Measurements from ENCODE around the gene PRKD1. TPM values are rescaled to one million over a fixed set of nuclear protein-coding genes. Genes with fewer than 3 reads are reported as not detected.
A peak's percentile ranks its signal among the peaks of the same experiment; 100 is the strongest.

Gene PRKD1
- polyA plus RNA-seq, 5 donors, result 19.9 to 28.3 (median 22.8) TPM

DNA sequence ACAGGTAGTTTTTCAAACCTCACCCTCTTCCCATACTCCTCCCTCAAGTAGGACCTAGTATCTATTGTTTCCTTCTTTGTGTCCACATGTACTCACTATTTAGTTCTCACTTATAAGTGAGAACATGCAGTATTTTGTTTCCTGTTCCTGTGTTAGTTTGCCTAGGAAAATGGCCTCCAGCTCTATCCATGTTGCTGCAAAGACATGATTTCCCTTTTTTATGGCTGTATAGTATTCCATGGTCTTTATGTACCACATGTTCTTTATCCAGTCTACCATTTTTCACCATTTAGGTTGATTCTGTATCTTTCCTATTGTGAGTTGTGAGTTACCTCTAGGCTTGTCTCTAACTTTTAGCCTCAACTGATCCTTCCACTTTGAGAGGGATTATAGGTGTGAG, 310.7 kb downstream of the PRKD1 start:
- no peak for DNase-seq

DNA sequence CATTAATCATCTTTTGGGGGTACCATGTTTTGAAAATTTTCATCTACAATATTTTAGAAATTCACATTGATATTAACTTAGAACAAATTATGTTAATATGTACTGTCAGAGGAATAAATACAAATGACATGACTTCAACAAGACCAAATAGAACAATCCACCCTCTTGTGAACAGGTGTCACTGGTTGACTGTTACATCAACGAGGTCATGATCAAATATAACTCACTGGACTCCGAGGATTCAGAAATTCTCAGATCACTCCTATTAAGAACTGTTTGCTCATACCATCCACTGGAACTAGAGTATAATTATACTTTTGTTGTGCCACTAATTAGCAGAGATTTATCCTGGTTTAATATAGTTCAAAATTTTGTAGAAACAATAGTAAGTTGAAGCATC, 318.8 kb downstream of the PRKD1 start:
- no peak for DNase-seq

DNA sequence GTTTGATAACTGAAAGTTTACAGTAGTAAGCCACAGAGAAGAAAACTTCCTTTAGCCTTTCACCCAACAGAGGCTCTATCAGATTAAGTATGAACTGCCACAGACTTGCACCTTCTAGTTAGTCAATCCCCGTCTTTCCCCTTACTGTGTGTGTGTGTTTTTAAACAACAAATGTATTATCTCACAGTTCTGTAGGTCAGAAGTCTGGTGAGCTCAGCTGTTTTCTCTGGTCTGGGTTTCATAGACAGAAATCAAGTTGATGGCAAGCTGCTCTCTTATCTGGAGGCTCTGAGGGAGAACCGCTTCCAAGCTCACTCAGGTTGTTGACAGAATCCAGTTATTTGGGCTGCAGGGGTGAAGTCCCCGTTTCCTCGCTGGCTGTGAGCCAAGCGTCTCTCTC, 320.5 kb downstream of the PRKD1 start:
- no peak for DNase-seq

DNA sequence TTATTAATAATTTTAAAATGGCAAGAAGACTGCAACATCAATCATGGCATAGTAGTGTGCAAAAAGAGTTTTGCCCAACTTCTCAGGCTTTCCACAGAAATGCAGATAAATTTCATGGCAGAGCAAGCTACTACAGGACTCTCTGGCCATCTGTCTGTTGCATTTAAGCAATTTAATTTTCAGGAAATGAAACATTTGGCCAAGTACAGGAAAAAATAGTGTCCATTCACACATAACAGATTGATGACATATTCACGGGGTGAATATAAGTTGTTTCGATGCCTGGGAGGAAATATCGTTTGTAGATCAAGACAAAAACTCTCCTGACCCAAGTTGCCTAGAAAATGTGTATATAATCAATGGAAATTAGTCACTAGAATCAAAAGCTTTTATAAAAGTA, 324.0 kb downstream of the PRKD1 start:
- DNase-seq, result no peak

DNA sequence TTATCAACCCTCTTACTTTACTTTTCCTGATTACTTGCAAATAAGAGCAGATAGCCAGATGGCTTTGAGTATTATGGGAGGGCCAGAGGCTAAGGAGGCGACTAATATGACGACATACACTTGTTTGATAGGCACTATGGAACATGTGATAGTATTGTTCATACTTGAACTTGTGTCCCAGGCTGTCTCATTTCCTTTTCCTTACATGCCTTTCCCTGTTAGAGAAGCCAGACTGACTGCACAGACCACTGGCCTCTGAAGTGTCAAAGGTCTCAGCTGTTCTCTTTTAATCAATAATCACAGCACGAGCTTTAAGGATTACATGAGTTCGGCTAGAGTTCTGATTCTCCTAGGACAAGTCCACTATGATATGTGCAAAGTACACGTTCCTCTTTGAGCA, 326.0 kb downstream of the PRKD1 start:
- DNase-seq, result no peak

DNA sequence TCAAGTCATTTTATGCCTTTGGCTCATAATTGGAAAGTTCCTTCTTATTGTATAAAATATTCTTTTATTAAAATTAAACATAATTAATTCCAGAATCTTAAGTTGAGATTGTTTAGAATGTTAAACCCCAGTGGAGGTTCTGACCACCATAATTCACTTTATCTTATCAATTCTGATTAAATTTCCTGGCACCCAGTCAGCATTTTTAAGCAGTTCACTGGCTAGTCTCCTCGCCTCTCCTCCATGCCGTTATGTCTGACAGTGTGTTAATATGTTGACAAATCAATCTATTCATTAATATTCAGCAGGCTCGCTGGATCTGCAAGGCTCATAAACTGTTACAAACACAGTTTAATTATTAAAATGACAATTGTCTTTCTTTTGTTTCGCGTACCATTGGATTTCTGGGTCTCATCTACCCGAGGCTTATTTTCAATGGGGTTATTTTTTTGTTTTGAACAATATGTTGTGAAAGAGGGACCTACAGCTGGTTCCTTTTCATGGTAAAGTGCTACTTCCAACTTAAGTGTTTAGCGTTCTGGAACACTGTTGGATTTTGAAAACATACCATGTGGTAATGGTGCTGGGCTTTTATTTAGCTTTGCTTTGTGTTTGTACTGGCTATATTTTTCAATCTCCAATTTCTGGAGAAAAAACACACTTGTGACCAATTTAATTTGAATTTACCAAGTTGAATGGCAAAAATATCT, 339.7 kb downstream of the PRKD1 start:
- DNase-seq, result peak; percentile 28

DNA sequence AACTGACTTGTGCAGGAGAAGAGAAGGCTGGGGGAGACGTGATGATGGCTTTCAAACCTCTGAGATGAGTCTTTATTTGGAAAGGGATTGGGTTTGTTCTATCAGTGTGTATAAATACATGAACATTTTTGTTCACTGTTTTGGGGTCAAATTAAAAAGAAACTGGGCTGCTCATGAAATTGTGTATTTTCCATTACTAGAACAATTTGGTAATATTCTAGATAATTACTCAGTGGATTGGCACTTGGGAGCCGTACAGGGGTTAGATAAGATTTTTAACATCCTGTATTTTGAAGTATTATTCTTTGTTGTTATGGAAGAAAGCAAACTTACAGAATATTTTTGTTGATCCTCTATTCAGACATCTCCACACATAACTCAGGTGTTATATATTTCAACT, 340.6 kb downstream of the PRKD1 start:
- no peak for DNase-seq

DNA sequence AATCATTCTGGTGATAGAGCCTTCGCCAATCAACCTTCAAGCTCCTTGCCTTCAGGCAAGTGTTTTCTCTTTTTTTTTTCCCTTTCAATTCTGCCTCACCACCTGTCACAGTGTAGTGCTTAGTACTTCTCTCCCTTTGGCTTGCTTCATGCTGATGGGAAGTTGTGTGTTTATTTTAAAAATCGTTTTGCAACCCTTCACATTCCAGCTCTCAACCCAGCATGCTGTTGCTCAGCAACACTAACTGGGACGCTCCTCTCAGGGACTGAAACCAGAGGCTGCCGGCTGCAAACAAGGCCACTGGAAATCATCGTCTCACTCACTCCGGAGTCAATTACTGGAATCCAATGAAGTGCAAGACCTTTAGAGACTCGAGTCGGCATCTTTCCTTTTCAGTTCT, 342.7 kb downstream of the PRKD1 start:
- DNase-seq, result peak; percentile 78 to 84

DNA sequence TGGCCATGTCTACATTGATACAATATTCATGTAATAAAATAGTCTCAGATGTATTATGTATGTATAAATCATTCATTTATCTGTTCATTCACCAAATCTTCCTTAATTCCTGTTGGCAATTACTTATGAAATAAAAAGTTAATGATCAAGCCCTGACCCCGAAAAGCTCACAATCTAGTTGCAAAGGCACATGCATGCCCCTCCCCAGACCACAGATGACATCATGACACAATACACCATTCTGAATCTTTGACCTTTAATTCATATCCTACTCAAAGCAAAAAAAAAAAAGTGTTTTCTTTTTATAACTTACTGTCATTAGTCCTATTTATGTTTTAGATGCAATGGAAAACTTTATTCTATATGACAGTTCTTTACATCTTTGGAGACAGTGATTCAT, 346.9 kb downstream of the PRKD1 start:
- DNase-seq, result no peak

DNA sequence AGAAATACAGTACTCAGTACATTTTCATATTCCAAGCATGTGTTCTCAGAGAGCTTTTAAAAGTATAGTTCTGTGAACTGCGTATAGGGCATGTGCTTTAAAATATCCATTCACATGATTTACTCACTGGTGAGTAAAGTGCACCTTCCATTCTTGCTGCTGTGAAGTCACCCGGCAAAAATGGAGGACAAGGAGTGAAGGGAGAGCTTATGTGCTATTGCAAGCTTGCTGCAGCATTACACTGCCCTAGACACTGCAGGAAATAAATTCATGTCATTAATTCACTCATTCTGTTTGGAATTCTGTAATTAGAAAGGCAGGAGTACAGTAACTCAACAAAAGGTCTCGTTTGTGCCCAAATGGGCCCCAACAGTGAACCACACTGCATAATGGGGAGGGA, 347.8 kb downstream of the PRKD1 start:
- no peak for DNase-seq

DNA sequence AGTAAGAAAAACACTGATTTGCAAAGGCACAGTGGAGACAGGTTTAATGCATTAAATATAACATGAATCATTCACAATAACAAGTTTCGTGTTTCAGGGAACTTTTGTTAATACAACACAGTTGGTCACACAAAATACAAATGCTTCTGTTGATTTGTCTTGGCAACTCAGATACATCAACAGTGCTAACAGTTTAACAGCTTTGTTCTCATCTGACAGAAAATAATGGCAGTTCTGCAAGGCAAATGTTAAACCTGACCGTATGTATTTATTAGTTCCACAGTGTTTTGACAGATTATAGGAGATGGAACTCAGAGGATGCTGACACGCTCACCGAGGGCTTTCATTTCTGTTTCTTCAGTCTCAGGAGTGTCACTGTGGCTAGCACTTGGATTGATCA, 350.7 kb downstream of the PRKD1 start:
- no peak for DNase-seq

DNA sequence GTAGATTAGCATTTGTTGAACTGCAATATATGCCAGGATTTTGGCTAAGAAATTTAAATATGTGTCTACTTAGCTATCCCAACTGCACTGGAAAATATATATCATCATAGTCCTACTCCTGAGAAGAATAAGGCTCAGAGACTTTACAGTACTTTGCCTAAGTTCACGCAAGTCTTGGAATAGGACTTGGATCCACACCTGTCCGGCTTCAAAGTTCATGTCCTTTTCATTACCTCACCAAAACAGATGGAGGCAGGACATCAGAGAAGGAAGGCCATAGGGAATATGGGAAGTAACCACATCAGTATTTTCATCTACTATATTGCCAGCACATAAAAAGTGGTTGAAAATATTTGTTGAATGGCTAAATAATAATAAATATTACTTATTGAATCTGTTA, 358.5 kb downstream of the PRKD1 start:
- DNase-seq, result no peak

DNA sequence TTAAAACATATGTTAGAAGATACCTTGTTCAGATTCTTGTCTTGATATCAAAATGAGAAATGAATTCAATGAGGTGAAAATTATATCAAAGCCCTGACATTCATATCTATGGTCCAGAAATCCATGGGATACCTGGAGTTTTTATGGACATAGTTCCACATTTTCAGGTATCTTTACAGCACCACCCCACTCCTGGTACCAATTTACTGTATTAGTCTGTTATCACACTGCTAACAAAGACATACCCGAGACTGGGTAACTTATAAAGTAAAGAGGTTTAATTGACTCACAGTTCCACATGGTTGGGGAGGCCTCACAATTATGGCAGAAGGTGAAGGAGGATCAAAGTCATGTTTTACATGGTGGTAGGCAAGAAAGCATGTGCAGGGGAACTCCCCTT, 361.5 kb downstream of the PRKD1 start:
- DNase-seq, result no peak

DNA sequence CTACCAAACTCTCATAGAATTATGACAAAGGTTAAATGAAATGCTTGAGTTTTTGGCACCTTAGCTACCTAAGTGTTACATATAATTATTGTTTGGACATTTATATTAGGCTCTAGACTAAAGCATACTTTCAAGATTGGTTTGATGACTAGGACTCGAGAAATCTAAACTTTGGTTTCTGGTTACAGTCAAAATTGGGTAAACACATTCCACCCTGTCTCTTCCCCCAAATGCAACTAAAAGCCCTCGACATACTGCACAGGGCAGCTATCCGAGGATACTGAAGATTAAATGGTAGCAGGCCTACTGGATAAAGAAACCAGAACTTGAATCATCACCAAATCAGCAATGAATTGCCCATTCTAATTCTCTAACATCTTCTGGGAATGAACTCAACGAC, 369.1 kb downstream of the PRKD1 start:
- no peak for DNase-seq

DNA sequence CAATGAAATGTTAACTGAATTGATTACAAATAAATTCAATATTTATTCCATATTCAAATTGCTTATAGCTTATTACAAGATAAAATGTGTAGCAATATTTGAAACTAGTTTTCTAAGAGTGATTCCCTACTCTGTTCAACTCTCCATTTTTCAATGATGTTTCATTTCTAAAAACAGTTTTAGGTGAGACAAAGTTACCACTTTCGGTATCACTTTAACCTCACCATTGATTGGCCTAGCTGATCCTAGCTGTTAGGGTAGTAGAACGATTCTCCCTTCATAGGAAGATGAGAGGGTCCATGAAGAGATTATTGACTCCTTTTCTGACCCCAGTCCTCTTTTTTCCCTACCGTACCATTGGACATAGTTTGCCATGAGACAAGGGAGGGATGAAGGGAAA, 373.3 kb downstream of the PRKD1 start:
- DNase-seq, result no peak

DNA sequence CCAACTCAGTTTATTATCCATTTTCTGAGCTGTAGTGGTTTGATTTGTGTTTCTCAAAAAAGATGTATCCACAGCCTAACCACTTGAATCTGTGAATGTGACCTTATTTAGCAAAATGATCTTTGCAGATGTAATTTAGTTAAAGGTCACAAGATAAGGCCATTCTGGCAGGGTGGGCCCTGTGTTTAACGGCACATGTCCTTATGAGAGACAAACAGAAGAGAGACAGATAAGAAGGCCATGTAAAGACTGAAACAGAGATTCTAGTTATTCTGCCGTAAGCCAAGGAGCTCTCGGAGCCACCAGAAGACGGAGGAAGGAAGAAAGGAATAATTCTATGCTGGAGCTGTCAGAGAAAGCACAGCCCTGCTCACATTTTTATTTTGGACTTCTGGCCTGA, 374.2 kb downstream of the PRKD1 start:
- DNase-seq, result no peak

DNA sequence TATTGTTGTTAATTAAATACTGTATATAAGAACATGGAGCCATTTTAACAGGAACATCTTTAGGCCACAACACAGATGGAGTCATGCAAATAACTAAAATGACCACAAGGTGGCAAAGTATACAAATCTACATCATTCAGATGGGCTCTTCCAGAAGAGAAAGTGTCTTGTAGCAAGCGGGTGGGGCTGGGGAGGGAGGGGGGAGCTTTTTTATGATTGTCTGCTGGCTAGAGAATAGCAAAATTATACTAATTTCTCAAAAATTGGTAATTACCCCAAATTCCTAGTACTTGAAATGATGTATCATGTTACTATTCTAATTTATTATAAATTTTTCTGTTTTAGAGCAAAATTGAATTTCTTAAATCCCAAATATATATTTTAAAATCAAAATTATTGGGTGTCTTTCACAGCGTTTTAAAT, 378.7 kb downstream of the PRKD1 start:
- peak; percentile 14 to 31 for DNase-seq

DNA sequence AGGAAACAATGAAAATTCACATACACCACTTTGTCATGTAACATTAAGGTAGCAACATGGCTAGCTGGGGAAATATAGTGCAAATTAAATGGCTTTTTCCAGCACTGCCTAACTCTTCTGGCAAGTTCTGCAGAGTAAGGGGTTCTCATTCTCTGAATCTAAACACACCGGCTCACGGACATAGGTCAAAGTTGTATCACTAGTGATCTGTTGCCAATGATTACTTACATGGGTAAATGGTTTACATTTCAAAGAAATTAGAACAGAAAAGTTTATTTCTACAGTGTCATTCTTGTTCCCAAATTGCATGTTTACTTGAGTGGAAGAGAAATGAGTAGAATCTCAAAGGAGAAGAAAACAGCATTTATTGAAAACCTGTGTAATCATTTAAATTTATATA, 381.9 kb downstream of the PRKD1 start:
- no peak for DNase-seq

DNA sequence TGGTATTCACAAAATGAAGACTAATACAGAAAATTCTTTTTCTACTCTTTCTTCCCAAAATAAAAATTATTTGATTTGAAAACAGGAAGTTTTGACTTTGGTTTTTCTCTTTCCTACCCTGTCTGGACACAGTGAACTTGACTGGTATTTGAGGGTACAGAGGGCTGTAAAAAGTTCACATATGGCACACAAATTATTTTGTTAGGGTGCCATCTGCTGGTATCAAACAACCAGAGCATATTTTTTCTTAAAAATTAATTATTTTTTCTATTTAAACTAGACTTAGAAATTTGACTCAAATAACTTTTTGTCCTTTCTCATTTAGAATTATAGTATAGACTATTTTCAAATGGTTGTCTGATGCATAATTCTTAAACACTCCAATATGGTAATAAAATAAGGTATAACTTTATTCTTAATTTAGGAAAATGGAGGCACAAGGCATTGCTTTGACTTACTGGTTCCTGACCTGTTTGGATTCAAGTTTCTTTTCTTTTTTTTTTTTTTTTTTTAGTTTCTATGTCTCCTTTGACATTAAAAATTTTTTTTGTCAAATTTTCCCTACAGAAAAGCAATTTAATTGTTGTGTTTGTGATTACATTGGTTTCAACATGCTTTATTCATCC, 390.6 kb downstream of the PRKD1 start:
- no peak for DNase-seq

DNA sequence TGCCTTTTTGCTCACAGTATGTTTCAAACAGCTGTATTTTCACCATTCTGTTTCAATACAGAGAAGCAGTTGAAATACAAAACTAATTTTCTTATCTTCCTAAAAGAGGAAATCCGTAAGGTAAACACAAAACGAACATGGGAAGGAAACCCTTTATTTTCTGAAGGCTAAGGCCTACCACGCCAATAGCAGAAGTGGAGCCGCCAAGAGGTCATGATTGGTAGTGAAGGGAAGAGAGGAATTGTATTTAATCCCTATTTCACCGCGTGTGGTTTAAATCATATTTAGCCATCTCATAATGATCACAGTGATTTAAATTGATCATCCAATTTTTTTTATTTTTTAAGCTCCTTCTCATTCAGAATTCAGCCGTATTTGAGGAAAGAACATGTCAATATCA, 398.2 kb downstream of the PRKD1 start:
- no peak for DNase-seq

DNA sequence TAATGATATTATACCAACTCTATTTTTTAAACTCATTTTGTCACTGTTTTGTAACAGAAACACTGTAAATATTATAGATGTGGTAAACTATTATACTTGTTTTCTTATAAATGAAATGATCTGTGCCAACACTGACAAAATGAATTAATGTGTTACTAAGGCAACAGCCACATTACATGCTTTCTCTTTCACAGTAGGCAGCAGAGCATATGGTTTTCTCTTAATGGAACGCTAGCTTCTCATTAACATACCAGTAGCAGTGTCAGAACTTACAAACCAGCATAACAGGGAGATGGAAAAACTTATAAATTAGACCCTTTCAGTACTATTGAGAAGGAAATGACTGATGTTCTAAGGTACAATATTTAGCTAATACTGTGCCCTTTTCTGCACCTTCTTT, 398.8 kb downstream of the PRKD1 start:
- no peak for DNase-seq

DNA sequence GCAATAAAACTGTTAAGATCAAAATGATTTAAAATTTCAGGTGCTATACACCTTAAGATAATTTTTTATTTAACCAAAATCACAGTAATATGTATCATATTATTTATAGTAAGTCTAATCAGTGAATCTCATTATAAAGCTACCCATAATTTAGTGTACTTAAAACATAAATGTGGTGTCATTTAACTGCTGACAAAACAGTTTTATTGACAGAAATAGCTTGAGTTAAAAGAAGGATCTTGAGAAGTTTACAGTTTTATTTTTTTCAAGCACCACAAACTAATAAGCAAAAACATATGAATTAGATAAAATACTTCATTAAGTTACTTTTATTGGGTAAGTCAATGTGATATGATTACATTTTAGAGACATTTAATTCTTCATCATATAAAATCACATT, 400.4 kb downstream of the PRKD1 start:
- no peak for DNase-seq
